ENCODE data around the gene ADAMTS10.
A peak's percentile ranks its signal among the peaks of the same experiment; 100 is the strongest.
"Not testable (repeated sequence)": the region's sequence is repeated elsewhere in the genome, so short reads cannot be mapped to it uniquely, and the experiment has no call there.

The ADAMTS10 gene

DNA sequence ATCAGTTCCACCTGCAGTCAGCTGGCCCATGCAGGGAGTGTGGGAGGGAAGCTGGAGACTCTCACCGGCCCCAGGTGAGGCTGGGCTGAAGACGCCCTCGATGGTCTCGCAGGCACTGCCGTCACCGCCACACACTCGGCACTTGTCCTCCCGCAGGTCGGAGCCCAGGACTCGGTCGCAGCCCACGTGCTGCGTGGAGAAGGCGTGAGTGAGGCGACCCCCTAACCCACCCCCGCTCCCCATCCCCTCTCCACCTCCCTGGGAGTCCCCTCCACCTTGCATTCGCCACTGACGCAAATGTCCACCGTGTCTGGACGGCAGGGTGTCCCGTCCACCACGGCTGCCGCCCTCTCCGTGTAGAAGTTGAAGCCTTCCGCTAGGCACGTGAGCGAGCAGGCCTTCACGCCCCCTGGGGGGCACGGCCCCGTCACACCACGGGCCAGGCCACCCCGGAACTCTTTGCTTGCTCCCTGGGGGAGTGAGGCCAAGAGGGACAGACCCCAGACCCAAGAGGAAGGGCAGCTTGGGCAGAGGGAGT is 21.3 kb downstream of the ADAMTS10 start:
- no peak for DNase-seq

DNA sequence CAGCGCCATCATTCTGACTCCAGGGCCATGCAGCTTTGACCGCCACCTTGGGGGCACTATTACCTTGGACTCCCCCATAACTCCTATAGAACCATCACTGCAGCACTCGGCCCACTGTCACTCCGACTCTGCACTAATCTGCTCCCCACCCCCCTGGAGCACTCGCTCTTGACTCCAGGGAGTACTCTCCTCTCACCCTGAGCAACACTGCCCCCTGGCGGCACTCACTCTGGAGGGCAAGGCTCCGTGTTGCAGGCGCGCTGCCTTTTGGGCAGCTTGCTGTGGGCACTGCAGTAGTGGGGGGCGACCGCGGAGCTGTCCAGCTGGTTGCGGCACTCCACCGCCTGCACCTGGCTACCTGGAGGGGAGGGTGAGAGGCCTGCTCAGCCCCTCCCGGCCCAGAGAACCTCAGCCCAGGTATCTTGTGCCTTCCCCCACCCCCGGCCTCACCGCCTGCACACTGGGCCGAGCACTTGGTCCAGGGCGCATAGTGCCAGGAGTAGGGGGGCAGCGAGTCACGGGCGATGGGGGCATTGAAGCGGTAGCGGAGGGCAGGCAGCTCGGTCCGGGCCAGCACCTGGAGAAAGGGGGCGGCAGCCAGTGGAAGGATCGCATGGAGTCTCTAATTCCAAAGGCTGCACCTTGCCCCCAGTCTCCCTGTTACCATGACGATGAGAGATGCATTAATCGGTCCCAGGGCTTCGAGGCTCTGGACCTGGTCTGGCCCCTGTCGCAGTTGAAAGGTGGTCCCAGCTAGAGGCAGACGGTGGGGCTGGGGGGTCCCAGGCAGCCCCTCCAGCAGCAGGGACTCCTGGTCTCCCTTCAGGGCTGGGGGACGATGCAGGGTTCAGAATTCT is 24.4 kb downstream of the ADAMTS10 start:
- peak; percentile 82 for DNase-seq

DNA sequence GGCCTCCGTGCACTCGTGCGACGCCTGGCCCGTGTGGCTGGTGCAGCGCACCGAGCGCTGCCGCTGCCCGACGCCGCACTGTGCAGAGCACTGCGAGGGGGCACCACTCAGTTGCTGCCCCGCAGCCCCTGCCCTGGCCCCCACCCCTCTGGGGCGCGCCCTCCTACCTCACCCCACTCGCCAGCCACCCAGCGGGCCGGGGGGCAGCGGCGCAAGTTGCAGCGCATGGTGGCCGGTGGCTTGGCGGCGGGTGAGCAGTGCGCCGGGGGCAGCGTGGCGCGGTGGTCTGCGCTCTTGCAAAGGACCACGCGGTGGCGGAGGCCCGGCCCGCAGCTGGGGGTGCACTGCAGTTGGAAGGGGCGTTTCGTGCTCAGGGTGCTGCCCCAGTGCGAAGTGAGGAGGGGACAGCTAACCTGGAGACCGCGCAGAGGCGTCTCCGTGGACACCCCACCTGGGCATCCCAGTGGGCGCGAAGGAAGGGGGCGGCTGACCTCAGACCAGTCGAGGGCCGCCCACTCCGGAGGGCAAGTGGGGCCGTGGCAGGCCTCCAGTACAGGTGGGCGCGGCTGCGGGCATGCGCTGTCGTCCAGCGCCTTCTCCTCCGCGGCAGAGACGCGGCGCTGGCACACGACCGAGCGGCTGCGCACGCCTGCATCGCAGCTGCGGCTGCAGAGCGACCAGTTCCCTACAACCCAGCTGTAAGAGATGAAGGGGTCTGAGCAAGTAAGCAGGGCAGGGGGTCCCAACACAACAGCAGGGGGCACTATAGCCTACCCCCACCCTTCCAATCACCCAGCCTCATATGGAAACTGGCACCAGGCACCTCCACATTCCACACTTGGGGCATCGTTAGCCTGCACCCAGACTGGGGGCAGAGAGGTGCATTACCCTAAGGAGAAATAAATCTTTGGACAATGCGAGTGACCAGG is 25.3 kb downstream of the ADAMTS10 start:
- DNase-seq = no peak

DNA sequence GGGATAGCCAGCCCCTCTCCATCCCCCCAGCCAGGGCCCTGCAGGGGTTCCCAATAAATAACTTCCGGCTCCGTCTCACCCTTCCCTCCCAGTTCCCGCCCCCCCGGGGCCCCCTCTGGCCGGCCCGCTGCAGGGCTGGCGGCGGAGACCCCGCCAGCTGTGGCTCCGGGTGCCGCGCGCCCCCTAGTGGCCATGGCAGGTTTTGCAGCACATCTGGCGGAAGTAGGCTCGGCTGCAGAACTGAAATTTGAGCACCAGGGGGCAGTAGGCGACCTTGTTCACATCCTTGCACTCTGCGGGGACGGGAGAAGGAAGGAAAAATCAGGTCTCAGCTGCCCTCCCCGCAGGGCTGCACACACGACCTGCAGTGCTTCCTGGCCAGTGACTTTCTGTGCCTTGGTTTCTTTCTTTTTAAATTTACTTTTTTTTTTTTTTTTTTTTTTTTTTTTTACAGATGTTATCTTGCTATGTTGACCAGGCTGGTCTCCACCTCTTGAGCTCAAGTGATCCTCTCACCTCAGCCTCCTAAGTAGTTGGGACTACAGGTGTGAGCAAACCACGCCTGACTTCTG is 29.7 kb downstream of the ADAMTS10 start:
- DNase-seq = peak; percentile 94

DNA sequence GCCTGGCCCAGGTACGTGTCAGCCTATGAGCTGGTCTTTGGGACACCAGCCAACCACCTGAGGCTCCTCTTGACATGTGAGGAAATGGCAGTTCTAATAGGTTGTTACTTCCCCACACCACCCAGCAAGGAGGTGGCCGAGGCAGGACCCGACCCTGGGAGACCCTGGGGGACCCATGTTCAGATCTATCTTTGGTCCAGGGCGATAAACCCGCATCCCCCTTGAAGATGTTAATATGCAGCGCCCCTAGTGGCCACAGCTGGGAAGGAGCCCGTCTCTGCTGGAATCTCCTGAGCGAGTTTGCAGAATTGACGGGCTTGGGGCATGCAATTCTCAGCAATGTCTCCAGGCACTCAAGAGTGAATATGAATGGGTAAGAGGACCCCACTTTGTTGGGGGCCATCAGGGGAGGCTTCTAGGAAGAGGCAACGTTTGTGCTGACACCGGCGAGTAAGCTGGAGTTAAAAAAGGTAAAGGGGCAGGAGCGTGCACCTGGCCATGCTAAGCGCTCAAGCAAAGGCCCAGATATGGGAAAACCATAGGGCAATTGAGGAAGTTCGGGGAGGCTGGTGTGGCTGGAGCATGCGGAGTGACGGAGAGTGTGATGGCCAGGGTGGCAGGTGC is 31.8 kb downstream of the ADAMTS10 start:
- DNase-seq = peak; percentile 96

DNA sequence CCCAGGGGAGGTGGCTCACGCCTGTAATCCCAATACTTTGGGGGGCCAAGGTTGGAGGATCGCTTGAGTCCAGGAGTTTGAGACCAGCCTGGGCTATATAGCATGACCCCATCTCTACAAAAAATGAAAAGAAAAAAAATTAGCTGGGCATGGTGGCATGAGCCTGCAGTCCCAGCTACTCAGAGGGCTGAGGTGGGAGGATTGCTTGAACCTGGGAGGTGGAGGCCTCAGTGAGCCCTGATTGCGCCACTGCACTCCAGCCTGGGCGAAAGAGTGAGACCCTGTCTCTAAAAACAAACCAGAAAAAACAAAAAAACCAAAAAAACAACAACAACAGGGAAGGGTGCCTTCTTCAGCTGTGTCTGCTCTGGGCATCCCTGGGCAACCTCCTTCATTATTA is 32.8 kb downstream of the ADAMTS10 start:
- DNase-seq = no peak

DNA sequence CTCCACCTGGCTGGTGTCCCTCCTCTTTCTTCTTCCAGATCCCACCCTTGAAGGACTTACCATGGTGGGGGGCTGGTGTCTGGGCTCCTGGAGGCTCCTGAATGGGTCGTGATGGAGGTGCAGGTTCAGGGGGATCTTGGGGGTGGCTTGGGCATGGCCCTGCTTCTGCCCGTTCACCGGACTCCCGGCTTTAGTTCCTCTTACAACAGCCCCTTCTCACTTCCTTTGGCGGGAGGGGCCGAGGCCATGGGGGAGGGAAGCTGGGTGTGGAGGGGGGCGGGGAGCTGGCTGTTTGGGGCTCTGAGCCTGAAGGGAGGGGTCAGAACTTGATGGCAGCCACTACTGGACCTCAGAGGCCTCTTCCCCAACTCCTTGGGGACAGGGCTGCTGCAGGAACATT is 33.3 kb downstream of the ADAMTS10 start, which contains the start of gene MYO1F:
Gene MYO1F (minus strand): TSS at position 196 of the 400 bp plus-strand sequence. CDS start 133 bp downstream, at position 63.
- DNase-seq = peak; percentile 86

DNA sequence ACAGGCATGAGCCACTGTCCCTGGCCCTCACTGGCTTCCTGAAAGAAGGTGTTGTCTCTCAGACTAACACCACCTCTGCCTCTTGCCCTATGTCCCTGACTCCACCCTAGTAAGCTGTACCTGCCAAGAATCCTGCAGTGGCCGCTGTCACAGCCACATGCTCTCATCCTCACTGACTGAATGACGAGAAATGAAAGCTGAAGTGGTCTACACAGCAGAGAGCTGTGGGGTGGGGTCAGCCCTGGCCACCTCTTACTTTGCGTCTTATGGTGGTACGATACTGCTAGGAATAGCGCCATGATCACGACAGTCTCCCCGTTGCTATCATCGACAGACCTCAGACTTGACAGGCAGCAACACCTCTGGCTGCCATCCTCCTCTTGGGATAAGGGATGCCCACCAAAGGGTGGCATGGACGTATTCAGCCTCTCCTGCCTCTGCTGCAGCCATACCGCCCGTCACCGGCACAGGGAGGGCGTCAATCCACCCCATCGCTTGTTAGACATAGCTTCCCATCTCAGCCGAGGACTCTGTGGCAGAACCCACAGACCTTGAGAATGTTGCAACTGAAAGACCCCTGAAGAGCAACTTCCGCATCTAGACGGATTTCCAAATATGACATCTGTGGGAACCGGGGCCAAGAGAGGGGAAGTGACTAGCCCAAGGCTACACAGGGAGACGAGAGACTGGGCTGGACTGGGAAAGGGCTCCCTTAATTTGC is 34.1 kb downstream of the ADAMTS10 start:
- peak; percentile 82 for DNase-seq

DNA sequence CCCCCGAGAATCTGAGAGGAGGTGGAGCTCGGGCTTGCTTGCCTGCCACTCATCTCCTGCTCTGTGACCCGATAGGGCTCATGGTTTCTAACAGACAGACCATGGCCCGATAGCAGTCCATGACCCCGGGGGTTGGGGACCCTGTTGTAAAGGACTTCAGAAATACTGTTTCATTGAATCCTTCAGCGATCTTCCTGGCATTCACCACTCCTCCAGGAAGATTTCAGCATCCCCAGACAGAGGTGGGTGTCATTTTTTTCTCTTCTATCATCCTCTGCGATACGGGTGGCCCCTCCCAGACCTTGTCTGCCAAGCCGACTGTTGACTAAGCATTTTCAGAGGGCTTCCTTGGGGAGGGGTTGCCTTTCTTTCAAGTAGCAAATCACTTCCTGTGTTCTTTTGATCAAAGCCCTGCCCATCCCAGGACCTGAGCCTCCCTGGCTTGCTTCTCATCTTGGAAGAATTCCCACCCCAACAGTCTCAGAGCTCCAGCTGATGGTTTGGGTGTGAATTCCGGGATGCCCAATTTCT is 35.0 kb downstream of the ADAMTS10 start:
- peak; percentile 81 for DNase-seq

DNA sequence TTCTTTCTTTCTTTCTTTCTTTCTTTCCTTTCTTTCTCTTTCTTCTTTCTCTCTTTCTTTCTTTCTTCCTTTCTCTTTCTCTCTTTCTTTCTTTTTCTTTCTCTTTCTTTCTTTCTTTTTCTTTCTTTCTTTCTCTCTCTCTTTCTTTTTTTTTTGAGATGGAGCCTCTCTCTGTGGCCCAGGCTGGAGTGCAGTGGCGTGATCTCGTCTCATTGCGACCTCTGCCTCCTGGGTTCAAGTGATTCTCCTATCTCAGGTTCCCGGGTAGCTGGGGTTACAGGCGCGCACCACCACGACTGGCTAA is 35.9 kb downstream of the ADAMTS10 start:
- not testable (repeated sequence) for DNase-seq

DNA sequence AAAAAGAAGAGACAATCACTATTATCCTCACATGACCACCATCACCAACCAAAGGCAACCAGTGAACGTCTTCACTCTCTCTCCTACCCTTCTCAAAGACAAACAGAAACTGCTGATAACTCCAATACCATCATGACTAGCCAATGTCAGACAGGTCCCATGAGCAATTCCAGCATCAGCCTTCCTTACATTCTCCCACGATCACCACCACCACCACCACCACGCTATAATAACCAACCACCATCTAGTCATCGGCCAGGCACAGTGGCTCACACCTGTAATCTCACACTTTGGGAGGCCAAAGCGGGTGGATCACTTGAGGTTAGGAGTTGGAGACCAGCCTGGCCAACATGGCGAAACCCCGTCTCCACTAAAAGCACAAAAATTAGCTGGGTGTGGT is 37.2 kb downstream of the ADAMTS10 start:
- no peak for DNase-seq

DNA sequence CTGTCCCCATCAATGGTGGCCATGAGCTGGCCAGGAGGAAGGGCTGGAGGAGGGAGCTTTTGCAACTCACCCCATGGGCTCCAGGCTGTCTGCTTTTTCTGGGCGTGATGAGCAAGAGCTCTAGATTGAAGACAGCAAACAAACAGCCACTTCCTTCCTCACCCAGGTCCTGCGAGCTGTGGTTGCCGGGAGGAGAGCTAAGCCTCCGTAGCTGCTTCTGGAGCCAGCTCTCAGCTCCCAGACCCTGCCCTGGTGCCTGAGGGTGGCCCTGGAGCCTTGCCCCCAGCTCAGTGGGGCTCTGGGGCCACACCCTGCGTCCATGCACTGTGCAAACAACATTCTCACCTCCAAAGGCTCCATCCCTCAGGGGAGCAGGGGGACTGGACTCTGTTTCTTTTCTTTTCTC is 39.5 kb downstream of the ADAMTS10 start:
- DNase-seq = peak; percentile 90

DNA sequence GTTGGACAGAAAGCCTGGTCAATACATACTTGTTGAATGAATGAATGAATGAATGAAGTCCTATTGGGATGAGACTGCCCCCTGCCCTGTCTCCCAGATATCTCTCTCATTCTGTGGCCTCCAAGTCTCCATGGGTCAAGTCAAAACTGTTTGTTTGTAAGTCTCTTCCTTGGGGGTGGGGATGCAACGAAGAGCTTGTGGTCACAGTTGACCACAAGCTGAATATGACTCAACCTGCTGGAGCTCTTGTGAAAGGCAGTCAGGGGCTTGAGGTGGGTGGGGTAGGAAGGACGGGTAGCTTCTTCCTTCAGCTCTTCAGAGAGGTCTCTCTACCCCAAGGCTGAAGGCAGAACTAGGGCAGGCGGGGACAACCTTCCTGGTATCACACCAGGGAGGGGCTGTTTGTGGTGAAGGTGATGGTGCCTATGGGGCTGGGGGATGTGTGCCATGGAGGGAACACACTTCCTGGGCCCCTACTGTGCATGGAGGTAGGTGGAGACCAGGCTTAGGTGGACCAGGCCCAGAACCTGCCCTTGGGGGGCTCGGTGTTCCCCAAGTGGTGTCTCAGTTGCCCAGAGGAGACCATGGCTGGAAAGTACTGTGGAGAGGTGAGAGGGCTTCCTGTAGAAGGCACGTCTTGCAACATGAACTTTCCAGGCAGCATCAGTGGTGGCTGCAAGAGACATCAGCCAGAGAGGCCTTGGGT is 41.3 kb downstream of the ADAMTS10 start:
- DNase-seq = peak; percentile 99

DNA sequence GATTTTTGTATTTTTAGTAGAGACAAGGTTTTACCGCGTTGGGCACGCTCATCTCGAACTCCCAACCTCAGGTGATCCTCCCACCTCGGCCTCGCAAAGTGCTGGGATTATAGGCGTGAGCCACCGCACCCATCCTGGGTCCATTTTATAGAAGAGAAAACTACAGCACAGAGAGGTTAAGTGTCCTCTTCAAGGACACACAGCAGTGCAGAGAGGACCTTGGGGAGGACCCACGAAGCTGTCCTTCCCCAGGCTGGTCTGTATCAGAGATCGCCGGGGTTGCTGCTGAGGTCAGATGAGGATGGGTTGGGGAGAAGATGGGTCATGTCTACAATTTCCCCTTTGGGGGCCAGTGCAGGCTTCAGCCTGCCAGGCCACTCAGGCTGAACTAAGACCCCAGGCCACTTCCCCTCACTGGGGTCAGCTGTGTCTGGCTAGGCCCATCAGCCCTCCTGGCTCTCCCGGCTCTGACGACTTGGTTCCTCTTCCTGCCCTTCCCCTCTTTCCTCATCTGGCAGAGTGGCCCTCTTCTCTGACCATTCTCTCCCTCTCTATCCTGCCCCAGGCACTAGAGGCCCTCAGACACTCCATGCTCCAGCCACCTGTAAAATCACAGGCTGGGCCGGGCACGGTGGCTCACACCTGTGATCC is 42.9 kb downstream of the ADAMTS10 start:
- peak; percentile 49 for DNase-seq

DNA sequence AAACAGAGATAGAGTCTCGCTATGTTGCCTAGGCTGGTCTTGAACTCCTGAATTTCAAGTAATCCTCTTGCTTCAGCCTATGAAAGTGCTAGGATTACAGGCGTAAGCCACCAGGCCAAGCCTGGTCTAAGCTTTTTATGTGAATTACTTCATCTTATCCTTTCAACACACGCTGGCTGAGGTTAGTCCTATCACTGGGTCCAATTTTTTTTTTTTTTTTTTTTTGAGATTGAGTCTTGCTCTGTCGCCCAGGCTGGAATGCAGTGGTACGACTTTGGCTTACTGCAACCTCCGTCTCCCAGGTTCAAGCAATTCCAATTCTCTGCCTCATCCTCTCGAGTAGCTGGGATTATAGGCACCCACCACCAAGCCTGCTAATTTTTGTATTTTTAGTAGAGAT is 43.7 kb downstream of the ADAMTS10 start:
- DNase-seq = peak; percentile 73

DNA sequence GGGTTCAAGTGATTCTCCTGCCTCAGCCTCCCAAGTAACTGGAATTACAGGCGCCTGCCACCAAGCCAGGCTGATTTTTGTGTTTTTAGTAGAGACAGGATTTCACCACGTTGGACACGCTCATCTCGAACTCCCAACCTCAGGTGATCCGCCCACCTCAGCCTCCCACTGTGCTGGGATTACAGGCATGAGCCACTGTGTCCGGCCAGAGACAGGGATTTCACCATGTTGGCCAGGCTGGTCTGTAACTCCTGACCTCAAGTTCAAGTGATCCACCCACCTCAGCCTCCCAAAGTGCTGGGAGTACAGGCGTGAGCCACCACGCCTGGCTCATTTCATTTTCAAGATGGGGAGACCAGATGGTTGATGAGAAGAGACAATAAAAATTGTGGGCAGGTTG is 45.6 kb downstream of the ADAMTS10 start:
- not testable (repeated sequence) for DNase-seq

DNA sequence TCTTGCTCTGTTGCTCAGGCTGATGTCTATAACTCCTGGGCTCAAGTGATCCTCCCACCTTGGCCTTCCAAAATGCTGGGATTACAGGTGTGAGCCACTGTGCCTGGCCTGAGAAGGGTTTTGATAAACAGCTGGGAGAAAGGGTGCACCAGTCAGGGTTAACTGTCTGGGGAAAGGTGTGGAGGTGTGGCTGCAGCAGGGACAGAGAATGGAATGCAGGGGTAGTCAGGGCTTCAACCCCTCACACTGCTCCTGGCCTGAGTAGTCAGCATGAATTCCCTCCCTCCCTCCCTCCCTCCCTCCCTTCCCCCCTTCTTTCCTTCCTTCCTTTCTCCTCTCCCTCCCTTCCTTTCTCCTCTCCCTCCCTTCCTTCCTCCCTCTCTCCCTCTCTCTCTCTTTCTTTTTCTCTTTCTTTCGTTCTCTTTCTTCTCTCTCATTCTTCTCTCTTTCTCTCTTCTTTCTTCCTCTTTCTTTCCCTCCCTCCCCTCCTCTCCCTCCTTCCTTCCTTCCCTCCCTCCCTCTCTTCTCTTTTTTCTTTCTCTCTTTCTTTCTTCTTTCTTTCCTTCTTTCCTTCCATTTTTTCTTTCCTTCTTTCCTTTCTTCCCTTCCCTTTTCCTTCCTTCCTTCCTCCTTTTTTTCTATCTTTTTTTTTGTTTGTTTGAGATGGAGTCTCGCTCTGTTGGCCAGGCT is 49.3 kb downstream of the ADAMTS10 start:
- DNase-seq = no peak

DNA sequence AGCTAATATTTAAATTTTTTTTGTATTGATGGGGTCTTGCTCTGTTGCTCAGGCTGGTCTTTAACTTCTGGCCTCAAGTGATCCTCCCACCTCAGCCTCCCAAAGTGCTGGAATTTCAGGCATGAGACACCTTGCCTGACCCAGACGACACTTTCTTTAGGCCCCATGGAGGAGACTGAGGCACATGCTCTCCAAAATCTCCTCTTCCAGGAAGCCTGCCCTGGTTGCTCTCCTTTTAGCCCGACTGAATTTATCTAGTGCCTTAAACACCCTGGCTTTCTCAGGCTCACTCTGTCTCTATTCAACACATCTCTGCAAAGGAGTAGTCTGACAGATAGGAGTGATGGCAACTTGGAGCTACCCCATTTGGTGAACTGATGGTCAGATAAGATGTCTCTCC is 52.2 kb downstream of the ADAMTS10 start:
- DNase-seq = no peak

DNA sequence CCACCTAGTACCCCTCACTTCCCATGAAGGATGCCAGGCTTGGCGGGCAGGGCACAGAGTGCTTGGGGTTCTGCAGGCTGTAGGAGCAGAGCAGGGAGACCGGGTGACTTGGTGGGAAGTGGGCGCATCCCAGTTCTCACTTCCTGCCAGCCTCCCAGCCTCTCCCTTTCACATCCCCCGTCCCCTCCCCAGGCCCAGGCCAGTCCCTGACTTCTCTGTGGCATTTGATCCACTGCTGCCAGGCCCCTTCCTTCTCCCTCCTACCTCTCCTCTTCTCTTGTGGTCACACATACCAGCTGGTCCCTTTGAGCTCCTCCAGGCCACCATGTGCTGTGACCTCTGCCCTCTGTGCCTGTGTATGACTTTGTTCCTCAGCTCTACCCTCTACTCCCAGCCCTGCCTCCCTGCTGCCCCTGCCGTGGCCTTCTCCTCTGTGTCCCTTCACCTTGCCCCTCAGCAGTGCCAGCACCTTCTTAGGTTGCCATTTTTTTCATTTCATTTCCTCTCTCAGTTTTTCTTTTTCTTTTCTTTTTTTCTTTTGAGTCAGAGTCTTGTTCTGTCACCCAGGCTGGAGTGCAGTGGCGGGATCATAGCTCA is 52.8 kb downstream of the ADAMTS10 start:
- DNase-seq = no peak

Data from OCI-M1 (cell line).